ENCODE data around the gene AP3S1.

The AP3S1 gene

DNA sequence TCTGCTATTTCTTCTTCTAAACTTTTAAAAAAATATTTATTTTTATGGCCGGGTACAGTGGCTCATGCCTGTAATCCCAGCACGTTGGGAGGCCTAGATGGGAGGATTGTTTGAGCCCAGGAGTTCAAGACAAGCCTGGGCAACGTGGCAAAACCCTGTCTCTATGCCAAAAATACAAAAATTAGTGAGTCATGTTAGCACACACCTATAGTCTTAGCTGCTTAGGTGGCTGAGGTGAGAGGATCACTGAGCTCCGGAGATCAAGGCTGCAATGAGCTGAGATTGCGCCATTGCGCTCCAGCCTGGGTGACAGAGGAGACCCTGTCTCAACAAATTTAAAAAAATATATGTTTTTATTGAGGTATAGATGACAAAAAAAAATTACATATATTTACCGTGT is 5.6 kb downstream of the AP3S1 start:
- Histone ChIP-seq H3K4me1 (ENCODE audit: control insufficient read depth in 1 of 2, insufficient read depth in 2 of 2, low read length in 2 of 2) (peaks cover 6 to 32% of the 10 kb centered on the region in 2 donors), H3K4me3 (ENCODE audit: low read depth in 1 of 2, low read length in 2 of 2) (no peak overlapping the region)

GRCh38 chr5:115849258-115849798 is 7.6 kb downstream of the AP3S1 start:
- Histone ChIP-seq H3K27me3 (ENCODE audit: low read depth, low read length) (no peaks in the 10 kb centered on the region), H3K4me1 (ENCODE audit: control insufficient read depth in 1 of 2, insufficient read depth in 2 of 2, low read length in 2 of 2) (peaks cover 0 to 16% of the 10 kb centered on the region in 2 donors), H3K36me3 (ENCODE audit: control insufficient read depth in 1 of 2, insufficient read depth in 2 of 2, low read length in 2 of 2) (no peaks in the 10 kb centered on the region), H3K4me3 (ENCODE audit: low read depth in 1 of 2, low read length in 2 of 2) (no peak overlapping the region), H3K27ac (ENCODE audit: low read length) (no peak overlapping the region), H3K9me3 (ENCODE audit: control insufficient read depth in 1 of 2, low read length in 2 of 2) (no peaks in the 10 kb centered on the region)

More for the DNA sequence above, 5.6 kb downstream of the AP3S1 start:
- Histone ChIP-seq H3K36me3 (ENCODE audit: control insufficient read depth in 1 of 2, insufficient read depth in 2 of 2, low read length in 2 of 2) (no peaks in the 10 kb centered on the region), H3K27me3 (ENCODE audit: low read depth, low read length) (no peaks in the 10 kb centered on the region), H3K27ac (ENCODE audit: low read length) (no peak overlapping the region), H3K9me3 (ENCODE audit: control insufficient read depth in 1 of 2, low read length in 2 of 2) (no peaks in the 10 kb centered on the region)

DNA sequence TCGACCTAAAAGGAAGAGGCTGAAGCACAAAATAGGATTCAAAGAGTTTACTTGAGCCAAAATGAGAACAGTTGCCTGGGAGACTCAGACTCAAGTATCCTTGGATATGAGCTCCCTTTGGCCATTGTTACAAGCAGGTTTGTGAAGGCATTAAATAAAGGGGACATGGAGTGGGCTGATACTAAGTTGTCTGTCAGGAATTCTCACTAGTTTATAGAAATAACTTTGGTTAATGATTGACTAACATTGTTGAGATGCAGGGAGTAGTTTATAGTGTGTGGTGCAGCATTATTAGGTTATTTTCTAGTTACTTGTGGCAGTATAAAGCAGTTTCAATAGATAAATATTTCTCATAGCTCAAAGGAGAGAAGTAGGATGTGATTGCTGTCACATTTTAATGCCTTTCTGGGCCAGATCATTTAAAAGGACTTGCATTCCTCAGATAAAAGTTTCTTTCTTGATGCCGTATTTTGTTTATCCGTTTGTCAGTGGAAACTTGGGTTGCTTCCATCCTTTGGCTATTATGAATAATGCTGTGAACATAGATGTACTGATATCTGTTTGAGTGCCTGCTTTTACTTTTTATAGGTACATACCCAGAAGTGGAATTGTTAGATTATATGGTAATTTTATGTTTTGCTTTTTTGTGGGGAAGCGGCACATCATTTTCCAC is 9.1 kb downstream of the AP3S1 start:
- Histone ChIP-seq H3K36me3 (ENCODE audit: control insufficient read depth in 1 of 2, insufficient read depth in 2 of 2, low read length in 2 of 2) (no peaks in the 10 kb centered on the region), H3K27me3 (ENCODE audit: low read depth, low read length) (no peaks in the 10 kb centered on the region), H3K4me3 (ENCODE audit: low read depth in 1 of 2, low read length in 2 of 2) (peak overlapping the region in 1 of 2 donors; percentile 3), H3K4me1 (ENCODE audit: control insufficient read depth in 1 of 2, insufficient read depth in 2 of 2, low read length in 2 of 2) (peaks cover 0 to 12% of the 10 kb centered on the region in 2 donors), H3K27ac (ENCODE audit: low read length) (no peak overlapping the region), H3K9me3 (ENCODE audit: control insufficient read depth in 1 of 2, low read length in 2 of 2) (no peaks in the 10 kb centered on the region)

- Histone ChIP-seq H3K27ac (ENCODE audit: low read length) (no peak overlapping the region), H3K4me1 (ENCODE audit: control insufficient read depth in 1 of 2, insufficient read depth in 2 of 2, low read length in 2 of 2) (peaks cover 9 to 30% of the 10 kb centered on the region in 2 donors), H3K9me3 (ENCODE audit: control insufficient read depth in 1 of 2, low read length in 2 of 2) (no peaks in the 10 kb centered on the region), H3K36me3 (ENCODE audit: control insufficient read depth in 1 of 2, insufficient read depth in 2 of 2, low read length in 2 of 2) (no peaks in the 10 kb centered on the region), H3K27me3 (ENCODE audit: low read depth, low read length) (no peaks in the 10 kb centered on the region), H3K4me3 (ENCODE audit: low read depth in 1 of 2, low read length in 2 of 2) (no peak overlapping the region)
Observed at GRCh38 chr5:115854139-115854538, 12.4 kb downstream of the AP3S1 start.

GRCh38 chr5:115855959-115856358 is 14.2 kb downstream of the AP3S1 start:
- H3K9me3 ChIP-seq (ENCODE audit: control insufficient read depth in 1 of 2, low read length in 2 of 2), result no peaks in the 10 kb centered on the region
- H3K27me3 ChIP-seq (ENCODE audit: low read depth, low read length), result no peaks in the 10 kb centered on the region
- H3K4me3 ChIP-seq (ENCODE audit: low read depth in 1 of 2, low read length in 2 of 2), result no peak overlapping the region
- H3K36me3 ChIP-seq (ENCODE audit: control insufficient read depth in 1 of 2, insufficient read depth in 2 of 2, low read length in 2 of 2), result no peaks in the 10 kb centered on the region
- no peak overlapping the region for H3K27ac ChIP-seq (ENCODE audit: low read length)
- H3K4me1 ChIP-seq (ENCODE audit: control insufficient read depth in 1 of 2, insufficient read depth in 2 of 2, low read length in 2 of 2), result peaks cover 9 to 23% of the 10 kb centered on the region in 2 donors

GRCh38 chr5:115857057-115857479 is 15.3 kb downstream of the AP3S1 start:
- H3K9me3 ChIP-seq (ENCODE audit: control insufficient read depth in 1 of 2, low read length in 2 of 2), result no peaks in the 10 kb centered on the region
- no peak overlapping the region for H3K4me3 ChIP-seq (ENCODE audit: low read depth in 1 of 2, low read length in 2 of 2)
- no peaks in the 10 kb centered on the region for H3K27me3 ChIP-seq (ENCODE audit: low read depth, low read length)
- no peak overlapping the region for H3K27ac ChIP-seq (ENCODE audit: low read length)
- H3K36me3 ChIP-seq (ENCODE audit: control insufficient read depth in 1 of 2, insufficient read depth in 2 of 2, low read length in 2 of 2), result no peaks in the 10 kb centered on the region
- H3K4me1 ChIP-seq (ENCODE audit: control insufficient read depth in 1 of 2, insufficient read depth in 2 of 2, low read length in 2 of 2), result peaks cover 9 to 17% of the 10 kb centered on the region in 2 donors

GRCh38 chr5:115857626-115858349 is 16.1 kb downstream of the AP3S1 start:
- no peak overlapping the region for H3K27ac ChIP-seq (ENCODE audit: low read length)
- no peaks in the 10 kb centered on the region for H3K9me3 ChIP-seq (ENCODE audit: control insufficient read depth in 1 of 2, low read length in 2 of 2)
- no peak overlapping the region for H3K4me3 ChIP-seq (ENCODE audit: low read depth in 1 of 2, low read length in 2 of 2)
- H3K36me3 ChIP-seq (ENCODE audit: control insufficient read depth in 1 of 2, insufficient read depth in 2 of 2, low read length in 2 of 2), result no peaks in the 10 kb centered on the region
- H3K27me3 ChIP-seq (ENCODE audit: low read depth, low read length), result no peaks in the 10 kb centered on the region
- peaks cover 9 to 17% of the 10 kb centered on the region in 2 donors for H3K4me1 ChIP-seq (ENCODE audit: control insufficient read depth in 1 of 2, insufficient read depth in 2 of 2, low read length in 2 of 2)

GRCh38 chr5:115858396-115858795 is 16.7 kb downstream of the AP3S1 start:
- no peaks in the 10 kb centered on the region for H3K9me3 ChIP-seq (ENCODE audit: control insufficient read depth in 1 of 2, low read length in 2 of 2)
- peaks cover 9 to 17% of the 10 kb centered on the region in 2 donors for H3K4me1 ChIP-seq (ENCODE audit: control insufficient read depth in 1 of 2, insufficient read depth in 2 of 2, low read length in 2 of 2)
- H3K4me3 ChIP-seq (ENCODE audit: low read depth in 1 of 2, low read length in 2 of 2), result no peak overlapping the region
- no peak overlapping the region for H3K27ac ChIP-seq (ENCODE audit: low read length)
- no peaks in the 10 kb centered on the region for H3K27me3 ChIP-seq (ENCODE audit: low read depth, low read length)
- no peaks in the 10 kb centered on the region for H3K36me3 ChIP-seq (ENCODE audit: control insufficient read depth in 1 of 2, insufficient read depth in 2 of 2, low read length in 2 of 2)

DNA sequence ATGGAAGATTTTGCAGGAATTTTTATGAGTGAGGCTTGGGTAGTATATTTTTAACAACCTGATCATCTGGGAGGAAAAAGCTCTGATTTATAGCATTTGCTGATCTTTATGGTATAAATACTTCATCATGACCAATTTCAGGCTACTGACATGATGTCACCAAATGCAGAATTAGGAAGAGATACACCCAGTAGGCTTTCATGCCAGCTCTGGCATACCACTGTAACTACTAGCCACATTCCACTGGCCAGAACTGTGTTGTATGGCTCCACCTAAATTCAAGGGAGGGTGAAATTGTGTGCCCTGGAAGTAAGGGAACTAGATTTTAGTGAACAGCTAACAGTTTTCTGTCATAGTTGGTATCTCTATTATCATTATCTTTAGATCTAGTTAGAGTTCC is 17.6 kb downstream of the AP3S1 start:
- no peaks in the 10 kb centered on the region for H3K9me3 ChIP-seq (ENCODE audit: control insufficient read depth in 1 of 2, low read length in 2 of 2)
- H3K36me3 ChIP-seq (ENCODE audit: control insufficient read depth in 1 of 2, insufficient read depth in 2 of 2, low read length in 2 of 2), result no peaks in the 10 kb centered on the region
- H3K4me1 ChIP-seq (ENCODE audit: control insufficient read depth in 1 of 2, insufficient read depth in 2 of 2, low read length in 2 of 2), result peaks cover 9 to 17% of the 10 kb centered on the region in 2 donors
- no peak overlapping the region for H3K27ac ChIP-seq (ENCODE audit: low read length)
- no peaks in the 10 kb centered on the region for H3K27me3 ChIP-seq (ENCODE audit: low read depth, low read length)
- no peak overlapping the region for H3K4me3 ChIP-seq (ENCODE audit: low read depth in 1 of 2, low read length in 2 of 2)

- H3K36me3 ChIP-seq (ENCODE audit: control insufficient read depth in 1 of 2, insufficient read depth in 2 of 2, low read length in 2 of 2), result peaks cover 17 to 19% of the 10 kb centered on the region in 2 donors
- no peak overlapping the region for H3K4me3 ChIP-seq (ENCODE audit: low read depth in 1 of 2, low read length in 2 of 2)
- H3K27me3 ChIP-seq (ENCODE audit: low read depth, low read length), result no peaks in the 10 kb centered on the region
- no peaks in the 10 kb centered on the region for H3K4me1 ChIP-seq (ENCODE audit: control insufficient read depth in 1 of 2, insufficient read depth in 2 of 2, low read length in 2 of 2)
- no peaks in the 10 kb centered on the region for H3K9me3 ChIP-seq (ENCODE audit: control insufficient read depth in 1 of 2, low read length in 2 of 2)
- H3K27ac ChIP-seq (ENCODE audit: low read length), result no peak overlapping the region
Observed at GRCh38 chr5:115869256-115869795, 27.6 kb downstream of the AP3S1 start.

- no peaks in the 10 kb centered on the region for H3K4me1 ChIP-seq (ENCODE audit: control insufficient read depth in 1 of 2, insufficient read depth in 2 of 2, low read length in 2 of 2)
- no peaks in the 10 kb centered on the region for H3K9me3 ChIP-seq (ENCODE audit: control insufficient read depth in 1 of 2, low read length in 2 of 2)
- no peak overlapping the region for H3K27ac ChIP-seq (ENCODE audit: low read length)
- H3K27me3 ChIP-seq (ENCODE audit: low read depth, low read length), result no peaks in the 10 kb centered on the region
- H3K36me3 ChIP-seq (ENCODE audit: control insufficient read depth in 1 of 2, insufficient read depth in 2 of 2, low read length in 2 of 2), result peaks cover 17 to 19% of the 10 kb centered on the region in 2 donors
- H3K4me3 ChIP-seq (ENCODE audit: low read depth in 1 of 2, low read length in 2 of 2), result no peak overlapping the region
Observed at GRCh38 chr5:115872447-115872846, 30.7 kb downstream of the AP3S1 start.

All from muscle layer of duodenum (tissue), 2 donors.